IMR-90 (cell line): Measurements from ENCODE around the gene LPAR1. TPM values are rescaled to one million over a fixed set of nuclear protein-coding genes. Genes with fewer than 3 reads are reported as not detected.

ENCODE experiments used
- ATAC-seq: fragments of 200-7000 bp; cut with Tn5 transposase; 2 replicates; pipeline ENCODE4 v1.9.1; 2020; ENCODE audit warnings: low read depth, mild to moderate bottlenecking, moderate library complexity
- BruUV-seq: library from RNA; stranded (reverse); fragments of 400-500 nt; replicated peaks from 2 replicates; lab custom pipeline; 2021; lab: Mats Ljungman, UMichigan
- CTCF ChIA-PET: fragments of 300-600 bp; formaldehyde crosslinking; extraction: SDS; loops from one replicate; lab custom pipeline; 2021; ENCODE audit warnings: antibody characterized with exemption; lab: Yijun Ruan, JAX
- POLR2A ChIA-PET: fragments of 300-600 bp; sonication (Branson Sonifier 250); formaldehyde crosslinking; loops from one replicate; lab custom pipeline; 2022; ENCODE audit warnings: antibody characterized with exemption; ENCODE audit not compliant: unreplicated experiment; lab: Charles Lee
- DNase-seq: peaks from one replicate; pipeline ENCODE4 v3.0.0; 2013
- H2AFZ ChIP-seq: replicated peaks from 2 replicates; pipeline ENCODE3; 2013; ENCODE audit warnings: low read length, mild to moderate bottlenecking; ENCODE audit not compliant: poor library complexity
- H2AK5ac ChIP-seq: 2 replicates; pipeline ENCODE4 v1.6.1; 2013; ENCODE audit warnings: low read depth, low read length, inconsistent platforms
- H2AK9ac ChIP-seq: replicated peaks from 2 replicates; pipeline ENCODE3; 2013; ENCODE audit warnings: mild to moderate bottlenecking, low read depth, low read length, moderate library complexity; ENCODE audit not compliant: poor library complexity
- H2BK120ac ChIP-seq: 2 replicates; pipeline ENCODE4 v1.6.1; 2013; ENCODE audit warnings: low read depth, low read length, inconsistent platforms
- H2BK15ac ChIP-seq: 3 replicates; pipeline ENCODE4 v1.6.1; 2013; ENCODE audit warnings: low read depth, low read length, inconsistent platforms
- H2BK20ac ChIP-seq: 2 replicates; pipeline ENCODE4 v1.6.1; 2013; ENCODE audit warnings: low read depth, mild to moderate bottlenecking, inconsistent platforms, low read length, moderate library complexity
- H2BK5ac ChIP-seq: 2 replicates; pipeline ENCODE4 v1.6.1; 2013; ENCODE audit warnings: mild to moderate bottlenecking, low read depth, low read length, inconsistent platforms; ENCODE audit not compliant: poor library complexity, severe bottlenecking
- H3K14ac ChIP-seq: replicated peaks from 2 replicates; pipeline ENCODE4 v1.6.1; 2013; ENCODE audit warnings: low read depth, low read length, inconsistent platforms
- H3K18ac ChIP-seq: 2 replicates; pipeline ENCODE4 v1.6.1; 2013; ENCODE audit warnings: low read depth, low read length, control low read depth
- H3K23ac ChIP-seq: 2 replicates; pipeline ENCODE4 v1.6.1; 2013; ENCODE audit warnings: low read depth, low read length, inconsistent platforms
- H3K27ac ChIP-seq: 2 replicates; pipeline ENCODE4 v1.5.1; 2013; ENCODE audit warnings: mild to moderate bottlenecking, control low read depth, low read length; ENCODE audit not compliant: insufficient read depth
- H3K27me3 ChIP-seq: 2 replicates; pipeline ENCODE4 v1.6.1; 2013; ENCODE audit warnings: low read length; ENCODE audit not compliant: control insufficient read depth, insufficient read depth
- H3K36me3 ChIP-seq: 2 replicates; pipeline ENCODE4 v1.6.1; 2013; ENCODE audit warnings: low read length, mixed read lengths; ENCODE audit not compliant: control insufficient read depth, insufficient read depth
- H3K4ac ChIP-seq: 2 replicates; pipeline ENCODE4 v1.6.1; 2013; ENCODE audit warnings: low read depth, low read length, inconsistent platforms
- H3K4me1 ChIP-seq: 2 replicates; pipeline ENCODE4 v1.6.1; 2013; ENCODE audit warnings: low read length, mixed read lengths; ENCODE audit not compliant: control insufficient read depth, insufficient read depth
- H3K4me2 ChIP-seq: 2 replicates; pipeline ENCODE4 v1.6.1; 2013; ENCODE audit warnings: low read depth, mild to moderate bottlenecking, control low read depth, low read length, moderate library complexity
- H3K4me3 ChIP-seq: 2 replicates; pipeline ENCODE4 v1.5.1; 2013; ENCODE audit warnings: low read depth, mild to moderate bottlenecking, control low read depth, low read length, moderate library complexity; ENCODE audit not compliant: insufficient read depth
- H3K56ac ChIP-seq: 2 replicates; pipeline ENCODE4 v1.6.1; 2013; ENCODE audit warnings: low read length, inconsistent platforms; ENCODE audit not compliant: insufficient read depth; ENCODE audit errors: extremely low read depth
- H3K79me1 ChIP-seq, 2 experiments: 2 replicates each; pipeline ENCODE4 v1.6.1; 2013; ENCODE audit warnings: low read length in 2 of 2, inconsistent platforms in 1 of 2, low read depth in 1 of 2
- H3K9ac ChIP-seq: 2 replicates; pipeline ENCODE4 v1.6.1; 2013; ENCODE audit warnings: low read depth, low read length, control low read depth
- H3K9me1 ChIP-seq: 2 replicates; pipeline ENCODE4 v1.6.1; 2013; ENCODE audit warnings: low read length, inconsistent platforms; ENCODE audit not compliant: insufficient read depth
- H3K9me3 ChIP-seq: 2 replicates; pipeline ENCODE4 v1.6.1; 2013; ENCODE audit warnings: low read length; ENCODE audit not compliant: control insufficient read depth, insufficient read depth
- H4K20me1 ChIP-seq: 2 replicates; pipeline ENCODE4 v1.6.1; 2013; ENCODE audit warnings: low read length, inconsistent platforms; ENCODE audit not compliant: insufficient read depth
- H4K5ac ChIP-seq: 2 replicates; pipeline ENCODE4 v1.6.1; 2013; ENCODE audit warnings: mild to moderate bottlenecking, low read depth, low read length, control low read depth
- H4K8ac ChIP-seq, 2 experiments: 2 replicates each; pipeline ENCODE4 v1.6.1; 2013; ENCODE audit warnings: low read depth in 2 of 2, low read length in 2 of 2, control low read depth in 1 of 2, inconsistent platforms in 1 of 2
- H4K91ac ChIP-seq: 2 replicates; pipeline ENCODE4 v1.6.1; 2013; ENCODE audit warnings: low read depth, low read length, inconsistent platforms; ENCODE audit not compliant: insufficient read depth
- MAFK ChIP-seq: IDR thresholded peaks from 2 replicates; pipeline ENCODE4 v1.6.1; 2012; ENCODE audit warnings: low read depth, low read length, improper control_type of control experiment
- POLR2A ChIP-seq: IDR thresholded peaks from 2 replicates; pipeline ENCODE4 v1.6.1; 2012; ENCODE audit warnings: mild to moderate bottlenecking, low read depth, low read length
- WGBS, 2 experiments: methylation state at CpG; one replicate each; pipeline versions ENCODE4 v1.1.5 to v1.1.7; 2013; ENCODE audit warnings: missing lambda C conversion rate in 2 of 2; ENCODE audit not compliant: insufficient read length in 1 of 2; ENCODE audit errors: extremely low coverage in 2 of 2; 5-methylcytosine and 5-hydroxymethylcytosine counted together
- dilution Hi-C: fragments of 300-500 bp; cut with HindIII; formaldehyde crosslinking; loops from one replicate; pipeline ENCODE4 v1.14.3; 2018; ENCODE audit warnings: low sequenced_read_pairs; ENCODE audit not compliant: unreplicated experiment
- in situ Hi-C: fragments of 300-500 bp; cut with MboI; formaldehyde crosslinking; loops from 3 replicates; pipeline ENCODE4 v1.14.3; 2019; ENCODE audit warnings: low sequenced_read_pairs, inconsistent platforms, mixed read lengths
- intact Hi-C: fragments of 100-400 bp; cut with micrococcal nuclease; formaldehyde crosslinking; loops from 2 replicates; pipeline ENCODE4 v1.10.0; 2022
- polyA plus RNA-seq, 3 experiments: library from polyadenylated mRNA; depleted of rRNA; stranded (reverse); fragments of >200 nt; gene quantifications; 2 replicates each; pipeline ENCODE4 v1.2.3, GENCODE V29; 2012; ENCODE audit warnings: low replicate concordance in 1 of 3
- total RNA-seq: library from RNA; depleted of rRNA; stranded (reverse); fragments of >200 nt; gene quantifications from 2 replicates; pipeline ENCODE4 v1.2.3, GENCODE V29; 2012

LPAR1 gene
- total and polyA plus RNA-seq, 2 of the 4 experiments (the other 2 are of a cell fraction), result 171 to 315 TPM

GRCh38 chr9:111068771-111069170 is 30.5 kb upstream of the LPAR1 start:
- no peaks in the 10 kb centered on the region; the same call in 1 of the 2 replicates for H3K4me1 ChIP-seq
- no peak overlapping the region for H4K5ac ChIP-seq
- TF ChIP-seq MAFK (no peak), POLR2A (no peak)
- intact Hi-C loops, result no loop called here
- no peak overlapping the region for H2AK5ac ChIP-seq
- H4K8ac ChIP-seq, result no peak overlapping the region
- DNase-seq (no peak), ATAC-seq (no peak)
- H3K27me3 ChIP-seq, result peaks cover 3% of the 10 kb centered on the region; the same call in 1 of the 2 replicates
- H3K9ac ChIP-seq, result no peak overlapping the region
- no TSS peak for BruUV-seq
- H3K4me3 ChIP-seq, result no peak overlapping the region
- no peak overlapping the region for H3K4me2 ChIP-seq
- no peaks in the 10 kb centered on the region for H3K9me1 ChIP-seq
- dilution Hi-C loops, result no loop called here
- H2AFZ ChIP-seq, result no peak overlapping the region
- H2AK9ac ChIP-seq, result no peak overlapping the region
- H2BK20ac ChIP-seq, result no peak overlapping the region
- no peak overlapping the region for H4K91ac ChIP-seq
- H3K23ac ChIP-seq, result no peak overlapping the region
- H2BK5ac ChIP-seq, result no peak overlapping the region
- H3K14ac ChIP-seq, result no peak overlapping the region
- H3K4ac ChIP-seq, result no peak overlapping the region
- no peaks in the 10 kb centered on the region for H3K79me1 ChIP-seq
- in situ Hi-C loops, result loop anchor here (25.0 kb wide), 1 partner anchor 881 kb away; no protein-coding TSS in a partner anchor
- H3K27ac ChIP-seq, result no peak overlapping the region
- no peaks in the 10 kb centered on the region for H3K9me3 ChIP-seq
- H3K36me3 ChIP-seq, result no peaks in the 10 kb centered on the region
- POLR2A ChIA-PET, result no interaction called here
- CTCF ChIA-PET, result no interaction called here
- no peak overlapping the region for H2BK15ac ChIP-seq
- H2BK120ac ChIP-seq, result no peak overlapping the region
- H4K20me1 ChIP-seq, result no peaks in the 10 kb centered on the region
- no CpG with 5 or more reads among the region's 4 CpGs for WGBS, 2 experiments
- no peak overlapping the region for H3K56ac ChIP-seq
- H3K18ac ChIP-seq, result no peak overlapping the region
